Measurements from ENCODE around the gene GRIA4.

DNA sequence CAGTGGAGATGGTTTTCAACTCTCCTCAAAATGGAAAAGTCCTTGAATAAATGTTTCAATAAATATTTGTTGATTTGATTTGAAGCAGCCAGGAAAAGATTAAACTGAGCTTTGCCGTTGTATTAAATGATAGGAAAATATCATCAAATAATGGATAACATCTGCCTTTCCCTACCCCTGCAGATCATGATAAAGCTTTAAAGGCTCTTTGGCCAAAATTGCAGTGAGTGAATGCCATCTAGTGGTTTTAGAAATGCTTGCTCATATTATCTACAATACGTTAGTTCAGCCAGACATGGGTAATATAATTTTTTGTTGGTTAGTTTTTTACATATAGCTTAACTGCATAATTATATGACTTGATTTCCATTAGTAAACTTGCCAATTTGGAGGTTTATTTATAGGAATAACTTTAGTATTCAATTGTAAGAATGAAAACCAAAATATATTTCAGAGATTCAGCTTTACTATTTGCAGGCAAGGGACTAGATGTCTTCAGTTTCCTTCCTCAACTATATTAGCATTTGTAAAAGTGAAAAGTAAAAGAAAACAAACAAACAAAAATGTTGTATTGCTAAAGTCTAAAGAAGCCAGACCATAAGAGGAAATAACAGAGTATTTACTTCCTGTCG lies 253.0 kb downstream of the GRIA4 start:
- TF ChIP-seq, protein P1, sequence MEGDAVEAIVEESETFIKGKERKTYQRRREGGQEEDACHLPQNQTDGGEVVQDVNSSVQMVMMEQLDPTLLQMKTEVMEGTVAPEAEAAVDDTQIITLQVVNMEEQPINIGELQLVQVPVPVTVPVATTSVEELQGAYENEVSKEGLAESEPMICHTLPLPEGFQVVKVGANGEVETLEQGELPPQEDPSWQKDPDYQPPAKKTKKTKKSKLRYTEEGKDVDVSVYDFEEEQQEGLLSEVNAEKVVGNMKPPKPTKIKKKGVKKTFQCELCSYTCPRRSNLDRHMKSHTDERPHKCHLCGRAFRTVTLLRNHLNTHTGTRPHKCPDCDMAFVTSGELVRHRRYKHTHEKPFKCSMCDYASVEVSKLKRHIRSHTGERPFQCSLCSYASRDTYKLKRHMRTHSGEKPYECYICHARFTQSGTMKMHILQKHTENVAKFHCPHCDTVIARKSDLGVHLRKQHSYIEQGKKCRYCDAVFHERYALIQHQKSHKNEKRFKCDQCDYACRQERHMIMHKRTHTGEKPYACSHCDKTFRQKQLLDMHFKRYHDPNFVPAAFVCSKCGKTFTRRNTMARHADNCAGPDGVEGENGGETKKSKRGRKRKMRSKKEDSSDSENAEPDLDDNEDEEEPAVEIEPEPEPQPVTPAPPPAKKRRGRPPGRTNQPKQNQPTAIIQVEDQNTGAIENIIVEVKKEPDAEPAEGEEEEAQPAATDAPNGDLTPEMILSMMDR (IDR thresholded peaks at IDR 0.05) = peak; percentile 79
- TF ChIP-seq EZH2phosphoT487 (IDR thresholded peaks at IDR 0.05) (no peak), EZH2 (IDR thresholded peaks at IDR 0.05) (no peak)

Measured in neural progenitor cell (in vitro differentiated cells).